Measurements from ENCODE around the gene RBL1.

DNA sequence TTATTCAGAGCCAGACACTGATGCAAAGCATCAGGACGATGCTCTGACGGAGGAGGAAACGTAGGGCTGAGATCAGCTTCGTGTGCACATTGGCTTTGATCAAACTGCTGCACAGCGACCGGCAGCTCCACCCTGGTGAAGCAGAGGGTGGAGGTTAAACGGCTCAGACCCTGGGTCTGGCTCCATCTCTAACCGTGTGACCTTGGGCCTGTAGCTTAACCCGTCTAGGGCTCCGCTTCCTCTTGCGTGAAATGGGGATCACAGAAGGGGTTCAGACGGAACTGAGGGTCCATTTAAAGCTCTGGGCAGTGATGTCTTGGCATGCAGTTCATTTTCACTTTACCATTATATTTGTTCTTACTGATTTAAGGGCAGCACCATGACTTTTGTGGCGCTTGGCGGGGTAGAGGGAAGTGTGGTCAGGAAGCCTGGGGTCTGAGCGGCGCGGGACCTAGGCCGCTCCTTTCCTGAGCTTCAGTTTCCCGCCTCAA, 644 bp downstream of the RBL1 start:
- TF ChIP-seq, protein P1, sequence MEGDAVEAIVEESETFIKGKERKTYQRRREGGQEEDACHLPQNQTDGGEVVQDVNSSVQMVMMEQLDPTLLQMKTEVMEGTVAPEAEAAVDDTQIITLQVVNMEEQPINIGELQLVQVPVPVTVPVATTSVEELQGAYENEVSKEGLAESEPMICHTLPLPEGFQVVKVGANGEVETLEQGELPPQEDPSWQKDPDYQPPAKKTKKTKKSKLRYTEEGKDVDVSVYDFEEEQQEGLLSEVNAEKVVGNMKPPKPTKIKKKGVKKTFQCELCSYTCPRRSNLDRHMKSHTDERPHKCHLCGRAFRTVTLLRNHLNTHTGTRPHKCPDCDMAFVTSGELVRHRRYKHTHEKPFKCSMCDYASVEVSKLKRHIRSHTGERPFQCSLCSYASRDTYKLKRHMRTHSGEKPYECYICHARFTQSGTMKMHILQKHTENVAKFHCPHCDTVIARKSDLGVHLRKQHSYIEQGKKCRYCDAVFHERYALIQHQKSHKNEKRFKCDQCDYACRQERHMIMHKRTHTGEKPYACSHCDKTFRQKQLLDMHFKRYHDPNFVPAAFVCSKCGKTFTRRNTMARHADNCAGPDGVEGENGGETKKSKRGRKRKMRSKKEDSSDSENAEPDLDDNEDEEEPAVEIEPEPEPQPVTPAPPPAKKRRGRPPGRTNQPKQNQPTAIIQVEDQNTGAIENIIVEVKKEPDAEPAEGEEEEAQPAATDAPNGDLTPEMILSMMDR (IDR thresholded peaks at IDR 0.05), result no peak
- no peak for TF ChIP-seq ZFX (IDR thresholded peaks at IDR 0.05; ENCODE audit: borderline replicate concordance)

Measured in 22Rv1 (cell line).